ENCODE results near the gene ULK4.

GRCh38 chr3:41532976-41533375 is 428.9 kb downstream of the ULK4 start:
- TF ChIP-seq CTCF (IDR thresholded peaks at IDR 0.05; ENCODE audit: low read depth, low read length) (no peak), POLR2A (IDR thresholded peaks at IDR 0.05; ENCODE audit: extremely low read depth, insufficient read length) (no peak), MYC (IDR thresholded peaks at IDR 0.05; ENCODE audit: low read depth, low read length) (no peak)
- TF ChIP-seq, protein P1, sequence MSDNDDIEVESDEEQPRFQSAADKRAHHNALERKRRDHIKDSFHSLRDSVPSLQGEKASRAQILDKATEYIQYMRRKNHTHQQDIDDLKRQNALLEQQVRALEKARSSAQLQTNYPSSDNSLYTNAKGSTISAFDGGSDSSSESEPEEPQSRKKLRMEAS (IDR thresholded peaks at IDR 0.05; ENCODE audit: low read depth, low read length), result no peak

All from NB4 (cell line).